HCT116 (cell line): ENCODE results near the gene ZDHHC14. TPM values are rescaled to one million over a fixed set of nuclear protein-coding genes. Genes with fewer than 3 reads are reported as not detected.

ENCODE experiments used
- ATAC-seq: fragments of 200-7000 bp; cut with Tn5 transposase; 2 replicates; pipeline ENCODE4 v1.9.1; 2020; ENCODE audit warnings: mild to moderate bottlenecking, moderate library complexity
- BruUV-seq: library from RNA; stranded (reverse); fragments of 400-500 nt; replicated peaks from 2 replicates; lab custom pipeline; 2021; lab: Mats Ljungman, UMichigan
- CTCF ChIA-PET: fragments of 300-600 bp; sonication (Branson Sonifier 250); formaldehyde crosslinking; loops from one replicate; lab custom pipeline; 2021; ENCODE audit warnings: antibody characterized with exemption; lab: Charles Lee
- POLR2A ChIA-PET: fragments of 300-600, 350-600 bp; sonication (Branson Sonifier 250); formaldehyde crosslinking; loops from one replicate; lab custom pipeline; 2021; ENCODE audit warnings: antibody characterized with exemption; lab: Charles Lee
- RAD21 ChIA-PET, 2 experiments: fragments of 300-600 bp; sonication (Branson Sonifier 250); formaldehyde crosslinking; loops; one replicate each; lab custom pipeline; 2023; ENCODE audit warnings: low total read pairs in 2 of 2; ENCODE audit not compliant: uncharacterized antibody in 2 of 2, unreplicated experiment in 2 of 2, low non-redundant PET in 1 of 2; lab: Charles Lee
- DNase-seq: peaks from one replicate; pipeline ENCODE4 v3.0.0-alpha.2; 2010; ENCODE audit warnings: low read depth, low spot score
- H2AFZ ChIP-seq: fragments of 200-600 bp; shearing (Covaris generic), sonication (generic); 2 replicates; pipeline ENCODE4 v1.6.1; 2017; ENCODE audit warnings: low read depth, mixed run types, mixed read lengths, antibody characterized with exemption, low read length; ENCODE audit not compliant: poor library complexity, severe bottlenecking
- H3K27ac ChIP-seq: 2 replicates; pipeline ENCODE4 v1.5.1; 2012; ENCODE audit warnings: low read depth, low read length
- H3K27me3 ChIP-seq: fragments of 200-600 bp; sonication (generic); 2 replicates; pipeline ENCODE4 v1.6.1; 2016; ENCODE audit warnings: mixed run types, low read length, mixed read lengths; ENCODE audit not compliant: insufficient read depth
- H3K36me3 ChIP-seq, 2 experiments: fragments of 200-500 bp in 1 of 2; fragments of 200-600 bp in 1 of 2; sonication (Bioruptor generic) in 1 of 2; sonication (generic) in 1 of 2; 2 replicates each; pipeline versions ENCODE4 v1.5.1 to v1.6.1; 2014 to 2016; ENCODE audit warnings: low read length in 2 of 2, inconsistent platforms in 1 of 2, mixed read lengths in 1 of 2, mixed run types in 1 of 2; ENCODE audit not compliant: insufficient read depth in 2 of 2, control insufficient read depth in 1 of 2
- H3K4me1 ChIP-seq, 2 experiments: fragments of 200-600 bp in 1 of 2; sonication (generic) in 1 of 2; 2 replicates each; pipeline versions ENCODE4 v1.5.1 to v1.6.1; 2012 to 2017; ENCODE audit warnings: low read length in 2 of 2, inconsistent platforms in 1 of 2, mild to moderate bottlenecking in 1 of 2, mixed read lengths in 1 of 2, mixed run types in 1 of 2, moderate library complexity in 1 of 2; ENCODE audit not compliant: insufficient read depth in 2 of 2, control insufficient read depth in 1 of 2
- H3K4me2 ChIP-seq: fragments of 200-600 bp; sonication (generic); 2 replicates; pipeline ENCODE4 v1.6.1; 2017; ENCODE audit warnings: mixed run types, low read length, mixed read lengths
- H3K4me3 ChIP-seq, 2 experiments: fragments of 200-600 bp in 1 of 2; sonication (generic) in 1 of 2; replicated peaks in 1 of 2; 2 replicates each; pipeline ENCODE4 v1.5.1; 2011 to 2016; ENCODE audit warnings: low read length in 2 of 2, control low read depth in 1 of 2, low read depth in 1 of 2, mild to moderate bottlenecking in 1 of 2, mixed read lengths in 1 of 2, mixed run types in 1 of 2
- H3K79me2 ChIP-seq: fragments of 200-600 bp; sonication (generic); 2 replicates; pipeline ENCODE4 v1.6.1; 2017; ENCODE audit warnings: mild to moderate bottlenecking, mixed run types, low read length, moderate library complexity, mixed read lengths; ENCODE audit not compliant: insufficient read depth
- H3K9ac ChIP-seq: fragments of 200-600 bp; sonication (generic); 2 replicates; pipeline ENCODE4 v1.6.1; 2016; ENCODE audit warnings: low read length, mixed read lengths
- H3K9me2 ChIP-seq: fragments of 200-600 bp; sonication (generic), shearing (Covaris generic); 2 replicates; pipeline ENCODE4 v1.6.1; 2017; ENCODE audit warnings: mixed run types, mild to moderate bottlenecking, moderate library complexity; ENCODE audit not compliant: insufficient read depth
- H3K9me3 ChIP-seq, 2 experiments: fragments of 200-500 bp in 1 of 2; fragments of 200-600 bp in 1 of 2; sonication (Bioruptor generic) in 1 of 2; sonication (generic) in 1 of 2; 2 replicates each; pipeline ENCODE4 v1.6.1; 2014 to 2017; ENCODE audit warnings: low read length in 2 of 2, mixed read lengths in 2 of 2, inconsistent platforms in 1 of 2, low read depth in 1 of 2, mild to moderate bottlenecking in 1 of 2, mixed run types in 1 of 2, moderate library complexity in 1 of 2; ENCODE audit not compliant: control insufficient read depth in 1 of 2, insufficient read depth in 1 of 2
- H4K20me1 ChIP-seq: fragments of 200-600 bp; sonication (generic), shearing (Covaris generic); 2 replicates; pipeline ENCODE4 v1.6.1; 2017; ENCODE audit warnings: mixed run types, mild to moderate bottlenecking, moderate library complexity; ENCODE audit not compliant: insufficient read depth
- CBX3 ChIP-seq: IDR thresholded peaks from 2 replicates; pipeline ENCODE4 v1.6.1; 2012; ENCODE audit warnings: low read depth
- EZH2 ChIP-seq: fragments of 200-600 bp; sonication (generic); IDR thresholded peaks from 2 replicates; pipeline ENCODE4 v1.6.1; 2017; ENCODE audit warnings: antibody characterized with exemption, mixed run types
- RAD21 ChIP-seq: IDR thresholded peaks from 2 replicates; pipeline ENCODE4 v1.6.1; 2012; ENCODE audit warnings: low read depth, mild to moderate bottlenecking
- SRF ChIP-seq: IDR thresholded peaks from 2 replicates; pipeline ENCODE4 v1.6.1; 2012; ENCODE audit warnings: low read depth
- TCF7L2 ChIP-seq: IDR thresholded peaks from 2 replicates; pipeline ENCODE4 v1.7.0; 2011; ENCODE audit warnings: borderline replicate concordance, inconsistent platforms; ENCODE audit not compliant: insufficient read depth, insufficient read length; ENCODE audit errors: extremely low read depth
- ZFX ChIP-seq: fragments of 450-650 bp; IDR thresholded peaks from 2 replicates; pipeline ENCODE4 v1.6.1; 2017
- intact Hi-C: fragments of 100-400 bp; cut with micrococcal nuclease; formaldehyde crosslinking; loops from 2 replicates; pipeline ENCODE4 v1.10.0; 2022
- total RNA-seq: library from RNA; stranded (reverse); gene quantifications from one replicate; pipeline ENCODE4 v1.2.1, GENCODE V29; 2021; ENCODE audit not compliant: unreplicated experiment
- TF ChIP-seq, protein P1 (sequence below), 3 experiments: fragments of 200-600 bp in 1 of 3; sonication (generic) in 1 of 3; IDR thresholded peaks in 2 of 3; conservative IDR thresholded peaks in 1 of 3; 2 replicates each; pipeline ENCODE4 v1.5.1; 2012 to 2017; ENCODE audit warnings: low read depth in 2 of 3, low read length in 2 of 3, antibody characterized with exemption in 1 of 3, borderline replicate concordance in 1 of 3, control low read depth in 1 of 3, mild to moderate bottlenecking in 1 of 3, mixed read lengths in 1 of 3, mixed run types in 1 of 3, moderate library complexity in 1 of 3; ENCODE audit not compliant: insufficient read depth in 1 of 3

The ZDHHC14 gene
- total RNA-seq, 1 experiment from 2014 or later: 5.3 TPM

DNA sequence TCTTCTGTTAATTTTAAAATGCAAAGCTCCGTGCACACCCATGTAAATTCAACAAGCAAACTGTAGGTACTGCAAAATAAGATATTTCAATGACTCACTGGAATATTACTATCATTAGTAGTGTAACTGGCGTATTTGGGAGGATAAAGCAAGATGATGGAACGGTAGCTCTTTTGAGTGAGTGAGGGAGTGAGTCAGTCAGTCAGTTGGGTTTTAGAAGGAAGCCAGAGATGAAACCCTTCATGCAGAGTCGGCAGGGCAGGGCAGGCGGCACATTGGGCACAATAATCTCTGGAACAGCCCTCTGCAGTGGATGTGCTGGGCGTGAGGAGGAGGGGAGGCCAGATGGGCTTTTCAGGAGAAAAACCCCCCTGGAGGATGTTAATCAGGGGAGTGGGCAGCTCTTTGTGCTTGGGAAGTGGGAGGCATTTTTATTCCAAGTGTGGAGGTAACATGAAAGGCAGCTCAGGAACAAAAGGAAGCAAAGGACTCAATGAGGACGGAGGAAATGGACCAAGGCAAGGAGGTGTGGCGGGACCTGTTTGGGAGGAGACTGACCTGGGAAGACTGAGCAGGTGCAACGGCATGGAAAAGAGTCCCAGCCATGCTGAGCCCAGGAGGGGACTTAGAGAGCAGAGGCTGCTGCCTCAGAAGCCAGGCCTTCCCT lies 171.2 kb downstream of the ZDHHC14 start:
- Histone ChIP-seq H2AFZ (no peak overlapping the region), H3K36me3 (no peaks in the 10 kb centered on the region), H3K4me2 (peak overlapping the region; percentile 50; the same call in 1 of the 2 replicates), H3K4me3 (no peak overlapping the region), H3K79me2 (no peaks in the 10 kb centered on the region), H3K9me3 (no peaks in the 10 kb centered on the region), H3K27ac (no peak overlapping the region), H3K9ac (0 out of 2 replicates have a peak overlapping the region, but pooled peaks have one; percentile 2), H4K20me1 (no peaks in the 10 kb centered on the region), H3K27me3 (no peaks in the 10 kb centered on the region), H3K9me2 (no peaks in the 10 kb centered on the region), H3K4me1 (peaks cover 0 to 20% of the 10 kb centered on the region in 2 experiments; a peak in 2 of 4 replicates)
- ChIA-PET RAD21 (no interaction called here), CTCF (no interaction called here), POLR2A (no interaction called here)
- intact Hi-C loops: no loop called here
- no TSS peak for BruUV-seq
- DNase-seq (no peak), ATAC-seq (no peak)
- no peak for TF ChIP-seq TCF7L2

DNA sequence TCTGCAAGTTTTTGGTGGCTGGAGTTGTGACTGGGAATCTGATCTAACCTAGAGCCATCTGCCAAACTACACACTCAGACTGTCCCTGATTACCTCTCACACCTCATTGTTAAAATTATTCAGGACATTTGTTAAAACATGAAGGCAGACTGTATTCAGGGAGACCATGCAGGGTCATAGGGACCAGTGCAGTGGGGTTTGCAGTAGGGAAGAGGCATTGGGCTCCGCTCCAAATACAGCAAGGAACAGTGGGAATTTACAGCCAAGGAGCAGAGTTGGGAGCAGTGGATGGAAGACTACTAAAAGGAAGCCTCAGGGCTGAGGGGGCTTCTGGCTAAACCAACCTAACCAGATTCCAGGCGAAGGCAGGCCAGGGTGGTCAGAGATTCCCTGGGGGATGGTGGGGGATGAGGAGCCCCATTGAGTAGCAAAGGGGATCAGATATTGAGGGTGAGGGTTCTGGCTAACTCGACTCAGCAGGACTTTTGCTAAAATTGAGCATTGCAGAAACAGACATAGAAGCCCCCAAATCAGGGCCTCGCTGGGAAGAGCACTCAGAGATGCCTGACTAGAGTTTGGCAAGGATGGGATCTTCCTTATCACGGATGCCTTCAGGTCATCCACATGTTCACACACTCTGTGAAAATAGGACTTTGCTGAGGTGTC lies 172.0 kb downstream of the ZDHHC14 start:
- POLR2A ChIA-PET: no interaction called here
- no TSS peak for BruUV-seq
- no peak overlapping the region for H2AFZ ChIP-seq

More for the DNA sequence above, 172.0 kb downstream of the ZDHHC14 start:
- Histone ChIP-seq H3K4me2 (no peak overlapping the region), H3K27me3 (no peaks in the 10 kb centered on the region), H3K9me2 (no peaks in the 10 kb centered on the region), H3K79me2 (no peaks in the 10 kb centered on the region), H3K9me3 (no peaks in the 10 kb centered on the region), H3K27ac (no peak overlapping the region), H3K4me3 (no peak overlapping the region), H3K36me3 (no peaks in the 10 kb centered on the region), H3K4me1 (peaks cover 0 to 20% of the 10 kb centered on the region in 2 experiments; a peak in 2 of 4 replicates), H3K9ac (no peak overlapping the region), H4K20me1 (no peaks in the 10 kb centered on the region)
- DNase-seq: no peak
- TF ChIP-seq CBX3 (no peak), TCF7L2 (no peak), ZFX (no peak), EZH2 (no peak), SRF (no peak), RAD21 (no peak)
- TF ChIP-seq, protein P1, sequence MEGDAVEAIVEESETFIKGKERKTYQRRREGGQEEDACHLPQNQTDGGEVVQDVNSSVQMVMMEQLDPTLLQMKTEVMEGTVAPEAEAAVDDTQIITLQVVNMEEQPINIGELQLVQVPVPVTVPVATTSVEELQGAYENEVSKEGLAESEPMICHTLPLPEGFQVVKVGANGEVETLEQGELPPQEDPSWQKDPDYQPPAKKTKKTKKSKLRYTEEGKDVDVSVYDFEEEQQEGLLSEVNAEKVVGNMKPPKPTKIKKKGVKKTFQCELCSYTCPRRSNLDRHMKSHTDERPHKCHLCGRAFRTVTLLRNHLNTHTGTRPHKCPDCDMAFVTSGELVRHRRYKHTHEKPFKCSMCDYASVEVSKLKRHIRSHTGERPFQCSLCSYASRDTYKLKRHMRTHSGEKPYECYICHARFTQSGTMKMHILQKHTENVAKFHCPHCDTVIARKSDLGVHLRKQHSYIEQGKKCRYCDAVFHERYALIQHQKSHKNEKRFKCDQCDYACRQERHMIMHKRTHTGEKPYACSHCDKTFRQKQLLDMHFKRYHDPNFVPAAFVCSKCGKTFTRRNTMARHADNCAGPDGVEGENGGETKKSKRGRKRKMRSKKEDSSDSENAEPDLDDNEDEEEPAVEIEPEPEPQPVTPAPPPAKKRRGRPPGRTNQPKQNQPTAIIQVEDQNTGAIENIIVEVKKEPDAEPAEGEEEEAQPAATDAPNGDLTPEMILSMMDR (IDR thresholded peaks at IDR 0.05 in 2 of 3, conservative IDR thresholded peaks at IDR 0.05 in 1 of 3; ENCODE audit: borderline replicate concordance in 1 of 3, insufficient read depth in 1 of 3, low read depth in 2 of 3, low read length in 2 of 3): no peak
- ChIA-PET CTCF (no interaction called here), RAD21 (no interaction called here)
- intact Hi-C loops: no loop called here
- no peak for ATAC-seq
